HTERT RPE-1 (cell line): Measurements from ENCODE around the gene RFX3.

Experiments
- in situ Hi-C: fragments of 300-500 bp; cut with MboI; formaldehyde crosslinking; loops from 4 replicates; pipeline ENCODE4 v1.14.3; 2020; ENCODE audit warnings: low sequenced_read_pairs

RFX3 gene

GRCh38 chr9:3478549-3478953 is 47.2 kb downstream of the RFX3 start:
- in situ Hi-C loops, result no loop called here

GRCh38 chr9:3477236-3477834 is 48.5 kb downstream of the RFX3 start:
- in situ Hi-C loops, result no loop called here

GRCh38 chr9:3475300-3476020 is 50.3 kb downstream of the RFX3 start:
- in situ Hi-C loops, result no loop called here

GRCh38 chr9:3474821-3475220 is 51.0 kb downstream of the RFX3 start:
- in situ Hi-C loops, result no loop called here

GRCh38 chr9:3473405-3473804 is 52.4 kb downstream of the RFX3 start:
- in situ Hi-C loops, result no loop called here

GRCh38 chr9:3471883-3472282 is 53.9 kb downstream of the RFX3 start:
- in situ Hi-C loops, result no loop called here

GRCh38 chr9:3468421-3469205 is 57.2 kb downstream of the RFX3 start:
- in situ Hi-C loops, result no loop called here

GRCh38 chr9:3467593-3468219 is 58.1 kb downstream of the RFX3 start:
- in situ Hi-C loops, result no loop called here

GRCh38 chr9:3464033-3464638 is 61.7 kb downstream of the RFX3 start:
- in situ Hi-C loops, result no loop called here

GRCh38 chr9:3458806-3459475 is 66.9 kb downstream of the RFX3 start:
- in situ Hi-C loops, result no loop called here

GRCh38 chr9:3457175-3457574 is 68.6 kb downstream of the RFX3 start:
- in situ Hi-C loops, result no loop called here

GRCh38 chr9:3455717-3456116 is 70.1 kb downstream of the RFX3 start:
- in situ Hi-C loops, result no loop called here

- in situ Hi-C loops, result no loop called here
Measured at GRCh38 chr9:3455094-3455493, 70.7 kb downstream of the RFX3 start.

GRCh38 chr9:3451956-3452355 is 73.8 kb downstream of the RFX3 start:
- in situ Hi-C loops, result no loop called here

GRCh38 chr9:3447788-3448187 is 78.0 kb downstream of the RFX3 start:
- in situ Hi-C loops, result no loop called here

GRCh38 chr9:3447143-3447542 is 78.7 kb downstream of the RFX3 start:
- in situ Hi-C loops, result no loop called here

GRCh38 chr9:3446313-3446712 is 79.5 kb downstream of the RFX3 start:
- in situ Hi-C loops, result no loop called here

- in situ Hi-C loops, result no loop called here
Measured at GRCh38 chr9:3444016-3444415, 81.8 kb downstream of the RFX3 start.

GRCh38 chr9:3441197-3441816 is 84.5 kb downstream of the RFX3 start:
- in situ Hi-C loops, result no loop called here
